Thymus (tissue), 11 donors: ENCODE measurements around the gene OSBPL2. TPM values are rescaled to one million over a fixed set of nuclear protein-coding genes. Genes with fewer than 3 reads are reported as not detected.

ENCODE experiments used
- DNase-seq, 9 donors: peaks; one replicate each; pipeline ENCODE4 v3.0.0-alpha.2; 2013; ENCODE audit warnings: low spot score in 9 of 9, low read depth in 6 of 9, missing footprints in 1 of 9
- H3K27ac ChIP-seq, 2 donors: one replicate each; pipeline ENCODE4 v1.5.1; 2013; ENCODE audit warnings: control low read depth in 1 of 2, low read depth in 1 of 2, low read length in 1 of 2, mild to moderate bottlenecking in 1 of 2, moderate library complexity in 1 of 2
- H3K27me3 ChIP-seq, 2 donors: one replicate each; pipeline ENCODE4 v1.5.1; 2013; ENCODE audit warnings: low read length in 1 of 2; ENCODE audit not compliant: control insufficient read depth in 2 of 2, insufficient read depth in 1 of 2
- H3K36me3 ChIP-seq, 2 donors: one replicate each; pipeline ENCODE4 v1.5.1; 2013; ENCODE audit warnings: low read length in 1 of 2, mild to moderate bottlenecking in 1 of 2, moderate library complexity in 1 of 2; ENCODE audit not compliant: control insufficient read depth in 2 of 2, insufficient read depth in 2 of 2
- H3K4me1 ChIP-seq, 2 donors: one replicate each; pipeline ENCODE4 v1.5.1; 2013; ENCODE audit warnings: low read length in 2 of 2; ENCODE audit not compliant: control insufficient read depth in 2 of 2, insufficient read depth in 2 of 2
- H3K4me3 ChIP-seq, 2 donors: one replicate each; pipeline ENCODE4 v1.5.1; 2013; ENCODE audit warnings: low read length in 2 of 2, control low read depth in 1 of 2, mild to moderate bottlenecking in 1 of 2
- H3K9me3 ChIP-seq, 2 donors: one replicate each; pipeline ENCODE4 v1.5.1; 2013; ENCODE audit warnings: low read length in 1 of 2, mild to moderate bottlenecking in 1 of 2; ENCODE audit not compliant: control insufficient read depth in 2 of 2, insufficient read depth in 1 of 2
- WGBS: extraction: QIAGEN DNeasy Blood & Tissue Kit; methylation state at CpG from one replicate; pipeline ENCODE4 v1.1.7; 2013; 5-methylcytosine and 5-hydroxymethylcytosine counted together
- polyA plus RNA-seq: library from polyadenylated mRNA; stranded (reverse); fragments of 200-250 nt; gene quantifications from one replicate; pipeline ENCODE4 v1.2.3, GENCODE V29; 2013
- total RNA-seq: library from RNA; stranded (reverse); fragments of 120-200 nt; gene quantifications from one replicate; pipeline ENCODE4 v1.2.4, GENCODE V29; 2013
- donor health status: healthy.

OSBPL2 gene
- total and polyA plus RNA-seq, 2 donors: 17.4 to 27.4 TPM

- WGBS: 98% methylated on average over 10 of the region's 10 CpGs
- Histone ChIP-seq H3K9me3 (no peaks in the 10 kb centered on the region), H3K4me1 (peaks cover 15 to 25% of the 10 kb centered on the region in 2 donors), H3K36me3 (peaks cover 36 to 51% of the 10 kb centered on the region in 2 donors), H3K4me3 (no peak overlapping the region), H3K27me3 (no peaks in the 10 kb centered on the region), H3K27ac (no peak overlapping the region)
- DNase-seq: no peak
These were observed 42.0 kb upstream of the OSBPL2 start for GRCh38 chr20:62196286-62196685.

- DNase-seq: peak in 2 of 9 donors; percentile 40 to 56
- peaks cover 15 to 25% of the 10 kb centered on the region in 2 donors for H3K4me1 ChIP-seq
- no peak overlapping the region for H3K27ac ChIP-seq
- H3K27me3 ChIP-seq: no peaks in the 10 kb centered on the region
- no peak overlapping the region for H3K4me3 ChIP-seq
- H3K36me3 ChIP-seq: peaks cover 44 to 59% of the 10 kb centered on the region in 2 donors
- WGBS: 89% methylated on average over 9 of the region's 9 CpGs
- no peaks in the 10 kb centered on the region for H3K9me3 ChIP-seq
These were observed 41.0 kb upstream of the OSBPL2 start for GRCh38 chr20:62197311-62197710.

GRCh38 chr20:62197801-62198200, 40.5 kb upstream of the OSBPL2 start:
- Histone ChIP-seq H3K27me3 (no peaks in the 10 kb centered on the region), H3K4me1 (peaks cover 15 to 25% of the 10 kb centered on the region in 2 donors), H3K4me3 (no peak overlapping the region), H3K27ac (no peak overlapping the region), H3K9me3 (no peaks in the 10 kb centered on the region), H3K36me3 (peaks cover 44 to 60% of the 10 kb centered on the region in 2 donors)
- DNase-seq: no peak
- 98% methylated on average over 18 of the region's 18 CpGs for WGBS

- H3K4me3 ChIP-seq: no peak overlapping the region
- DNase-seq: no peak
- H3K9me3 ChIP-seq: no peaks in the 10 kb centered on the region
- peaks cover 15 to 23% of the 10 kb centered on the region in 2 donors for H3K4me1 ChIP-seq
- WGBS: 98% methylated on average over 17 of the region's 17 CpGs
- peaks cover 45 to 61% of the 10 kb centered on the region in 2 donors for H3K36me3 ChIP-seq
- H3K27ac ChIP-seq: no peak overlapping the region
- no peaks in the 10 kb centered on the region for H3K27me3 ChIP-seq
These were observed 39.8 kb upstream of the OSBPL2 start for GRCh38 chr20:62198496-62198895.

GRCh38 chr20:62198931-62199330, 39.4 kb upstream of the OSBPL2 start:
- peaks cover 15 to 19% of the 10 kb centered on the region in 2 donors for H3K4me1 ChIP-seq
- over 99% methylated on average over 18 of the region's 18 CpGs for WGBS
- no peaks in the 10 kb centered on the region for H3K9me3 ChIP-seq
- no peak overlapping the region for H3K4me3 ChIP-seq
- DNase-seq: no peak
- H3K27ac ChIP-seq: no peak overlapping the region
- peaks cover 44 to 63% of the 10 kb centered on the region in 2 donors for H3K36me3 ChIP-seq
- no peaks in the 10 kb centered on the region for H3K27me3 ChIP-seq

- Histone ChIP-seq H3K27ac (no peak overlapping the region), H3K4me3 (no peak overlapping the region), H3K4me1 (peaks cover 4 to 10% of the 10 kb centered on the region in 2 donors), H3K27me3 (no peaks in the 10 kb centered on the region), H3K9me3 (no peaks in the 10 kb centered on the region), H3K36me3 (peaks cover 44 to 66% of the 10 kb centered on the region in 2 donors)
- 98% methylated on average over 38 of the region's 38 CpGs for WGBS
- no peak for DNase-seq
These were observed 37.7 kb upstream of the OSBPL2 start for GRCh38 chr20:62200491-62201172.

- peak in 1 of 9 donors; percentile 19 for DNase-seq
- no peaks in the 10 kb centered on the region for H3K9me3 ChIP-seq
- H3K27ac ChIP-seq: no peak overlapping the region
- peaks cover 0 to 2% of the 10 kb centered on the region in 2 donors for H3K4me1 ChIP-seq
- 95% methylated on average over 38 of the region's 38 CpGs for WGBS
- H3K4me3 ChIP-seq: no peak overlapping the region
- H3K27me3 ChIP-seq: no peaks in the 10 kb centered on the region
- peaks cover 42 to 66% of the 10 kb centered on the region in 2 donors for H3K36me3 ChIP-seq
These were observed 36.9 kb upstream of the OSBPL2 start for GRCh38 chr20:62201173-62202082.

- DNase-seq: no peak
- H3K4me1 ChIP-seq: no peaks in the 10 kb centered on the region
- H3K36me3 ChIP-seq: peaks cover 41 to 66% of the 10 kb centered on the region in 2 donors
- 89% methylated on average over 5 of the region's 5 CpGs for WGBS
- no peaks in the 10 kb centered on the region for H3K27me3 ChIP-seq
- no peak overlapping the region for H3K4me3 ChIP-seq
- no peak overlapping the region for H3K27ac ChIP-seq
- H3K9me3 ChIP-seq: no peaks in the 10 kb centered on the region
These were observed 36.3 kb upstream of the OSBPL2 start for GRCh38 chr20:62202083-62202395.
